Measurements from ENCODE around the gene BCL11A.

GRCh38 chr2:60552078-60552850 is 1.2 kb downstream of the BCL11A start:
- TF ChIP-seq CTCF (IDR thresholded peaks at IDR 0.05; ENCODE audit: insufficient read depth, low read length, poor library complexity, severe bottlenecking) (no peak), EZH2phosphoT487 (conservative IDR thresholded peaks at IDR 0.05; ENCODE audit: low read length) (no peak)

Measured in SU-DHL-6 (cell line).